Transverse colon (tissue), 3 donors: ENCODE measurements around the gene FAM3C.
A peak's percentile ranks its signal among the peaks of the same experiment; 100 is the strongest.
"Not testable (repeated sequence)": the region's sequence is repeated elsewhere in the genome, so short reads cannot be mapped to it uniquely, and the experiment has no call there.

Source experiments
- CTCF ChIP-seq, 5 experiments: fragments of 200-600 bp in 3 of 5; fragments of 450-650 bp in 2 of 5; sonication (generic) in 3 of 5; IDR thresholded peaks; 1 replicate in 2 of 5; 2 replicates in 3 of 5; pipeline ENCODE4 v1.5.1; 2016 to 2017; ENCODE audit warnings: antibody characterized with exemption in 5 of 5, inconsistent platforms in 3 of 5, mild to moderate bottlenecking in 2 of 5, moderate library complexity in 1 of 5
- POLR2A ChIP-seq: fragments of 450-650 bp; IDR thresholded peaks from one replicate; pipeline ENCODE4 v1.6.1; 2016; ENCODE audit warnings: antibody characterized with exemption, mild to moderate bottlenecking, moderate library complexity

GRCh38 chr7:121438043-121438955 lies 42.2 kb upstream of the FAM3C start:
- peak in 3 of 5 experiments; percentile 22 to 33 (median 24) for TF ChIP-seq CTCF (IDR thresholded peaks at IDR 0.05)
- TF ChIP-seq POLR2A, result not testable (repeated sequence)
